ENCODE measurements around the gene CCR8.
"Not testable (repeated sequence)": the region's sequence is repeated elsewhere in the genome, so short reads cannot be mapped to it uniquely, and the experiment has no call there.

The CCR8 gene

DNA sequence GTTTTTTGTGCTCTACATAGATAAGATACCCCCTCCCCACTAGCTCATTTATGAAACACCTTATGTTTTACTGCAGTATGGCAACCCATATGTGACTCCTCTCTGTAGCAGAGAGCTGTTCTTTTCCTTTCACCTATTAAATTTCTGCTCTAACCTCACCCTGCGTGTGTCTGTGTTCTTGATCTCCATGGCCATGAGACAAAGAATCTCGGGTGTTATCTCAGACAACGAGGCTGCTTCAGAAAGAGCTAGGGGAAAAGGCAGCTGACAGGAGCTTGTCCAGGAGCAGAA is 18.0 kb downstream of the CCR8 start:
- no peak overlapping the region for H3K9ac ChIP-seq
- H3K79me2 ChIP-seq, result no peaks in the 10 kb centered on the region
- TF ChIP-seq, protein P1, sequence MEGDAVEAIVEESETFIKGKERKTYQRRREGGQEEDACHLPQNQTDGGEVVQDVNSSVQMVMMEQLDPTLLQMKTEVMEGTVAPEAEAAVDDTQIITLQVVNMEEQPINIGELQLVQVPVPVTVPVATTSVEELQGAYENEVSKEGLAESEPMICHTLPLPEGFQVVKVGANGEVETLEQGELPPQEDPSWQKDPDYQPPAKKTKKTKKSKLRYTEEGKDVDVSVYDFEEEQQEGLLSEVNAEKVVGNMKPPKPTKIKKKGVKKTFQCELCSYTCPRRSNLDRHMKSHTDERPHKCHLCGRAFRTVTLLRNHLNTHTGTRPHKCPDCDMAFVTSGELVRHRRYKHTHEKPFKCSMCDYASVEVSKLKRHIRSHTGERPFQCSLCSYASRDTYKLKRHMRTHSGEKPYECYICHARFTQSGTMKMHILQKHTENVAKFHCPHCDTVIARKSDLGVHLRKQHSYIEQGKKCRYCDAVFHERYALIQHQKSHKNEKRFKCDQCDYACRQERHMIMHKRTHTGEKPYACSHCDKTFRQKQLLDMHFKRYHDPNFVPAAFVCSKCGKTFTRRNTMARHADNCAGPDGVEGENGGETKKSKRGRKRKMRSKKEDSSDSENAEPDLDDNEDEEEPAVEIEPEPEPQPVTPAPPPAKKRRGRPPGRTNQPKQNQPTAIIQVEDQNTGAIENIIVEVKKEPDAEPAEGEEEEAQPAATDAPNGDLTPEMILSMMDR (IDR thresholded peaks at IDR 0.05), result no peak
- H3K27ac ChIP-seq, result no peak overlapping the region
- no peak overlapping the region for H3K4me2 ChIP-seq (ENCODE audit: low read length)
- no peaks in the 10 kb centered on the region for H3K36me3 ChIP-seq (ENCODE audit: control insufficient read depth, insufficient read depth, low read length)
- no peaks in the 10 kb centered on the region for H3K4me1 ChIP-seq
- no peaks in the 10 kb centered on the region for H3K9me3 ChIP-seq (ENCODE audit: control insufficient read depth, low read length)
- H3K27me3 ChIP-seq (ENCODE audit: control insufficient read depth, insufficient read depth, low read length), result no peaks in the 10 kb centered on the region
- no peak overlapping the region for H3K4me3 ChIP-seq (ENCODE audit: low read depth, low read length)
- H2AFZ ChIP-seq, result no peak overlapping the region

DNA sequence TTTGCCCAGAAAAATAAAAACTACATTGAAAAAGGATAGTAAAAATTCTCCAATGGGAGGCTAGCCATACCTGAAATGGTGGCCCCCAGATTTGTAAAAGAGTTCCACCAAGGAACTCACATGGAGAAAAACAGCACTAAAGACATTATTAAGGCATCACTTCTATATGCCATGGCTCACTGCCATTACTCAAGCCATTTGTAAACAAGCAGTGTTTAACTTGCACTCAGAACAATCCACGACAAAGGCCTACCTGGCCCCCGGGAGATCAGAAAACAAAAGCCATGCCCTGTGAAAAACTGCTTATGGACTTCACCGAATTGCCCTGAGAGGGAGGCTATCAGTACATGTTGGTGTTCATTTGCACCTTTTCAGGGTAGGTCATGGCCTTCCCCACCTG is 19.6 kb downstream of the CCR8 start:
- TF ChIP-seq, protein P1 (IDR thresholded peaks at IDR 0.05), result no peak
- Histone ChIP-seq H3K4me3 (ENCODE audit: low read depth, low read length) (no peak overlapping the region), H3K4me2 (ENCODE audit: low read length) (no peak overlapping the region), H3K9ac (no peak overlapping the region), H3K79me2 (no peaks in the 10 kb centered on the region), H3K27me3 (ENCODE audit: control insufficient read depth, insufficient read depth, low read length) (no peaks in the 10 kb centered on the region), H3K4me1 (no peaks in the 10 kb centered on the region), H3K27ac (no peak overlapping the region), H3K9me3 (ENCODE audit: control insufficient read depth, low read length) (no peaks in the 10 kb centered on the region), H2AFZ (no peak overlapping the region), H3K36me3 (ENCODE audit: control insufficient read depth, insufficient read depth, low read length) (no peaks in the 10 kb centered on the region)

DNA sequence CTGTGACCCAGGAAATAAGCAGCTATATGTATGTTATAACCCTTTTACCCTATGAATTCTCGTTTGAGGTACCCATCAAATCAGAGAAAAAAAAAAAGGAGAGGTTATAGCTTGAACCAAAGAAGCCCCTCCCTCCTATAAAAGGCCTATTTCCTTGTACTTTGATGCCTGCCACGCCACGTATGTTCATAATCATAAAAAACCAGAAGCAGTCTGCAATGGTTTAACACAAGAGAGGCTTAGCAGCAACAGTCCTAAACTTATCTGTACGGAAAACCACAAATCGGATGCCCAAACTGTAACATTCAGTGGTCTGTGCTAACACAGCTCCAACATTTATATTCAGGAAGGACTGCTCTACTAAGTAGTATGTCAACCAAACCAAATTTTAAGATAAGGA is 21.2 kb downstream of the CCR8 start:
- Histone ChIP-seq H3K79me2 (no peaks in the 10 kb centered on the region), H2AFZ (no peak overlapping the region), H3K4me3 (ENCODE audit: low read depth, low read length) (no peak overlapping the region), H3K27ac (no peak overlapping the region), H3K36me3 (ENCODE audit: control insufficient read depth, insufficient read depth, low read length) (no peaks in the 10 kb centered on the region), H3K9me3 (ENCODE audit: control insufficient read depth, low read length) (no peaks in the 10 kb centered on the region), H3K4me2 (ENCODE audit: low read length) (no peak overlapping the region), H3K4me1 (no peaks in the 10 kb centered on the region), H3K9ac (no peak overlapping the region), H3K27me3 (ENCODE audit: control insufficient read depth, insufficient read depth, low read length) (no peaks in the 10 kb centered on the region)
- TF ChIP-seq, protein P1 (IDR thresholded peaks at IDR 0.05), result no peak

DNA sequence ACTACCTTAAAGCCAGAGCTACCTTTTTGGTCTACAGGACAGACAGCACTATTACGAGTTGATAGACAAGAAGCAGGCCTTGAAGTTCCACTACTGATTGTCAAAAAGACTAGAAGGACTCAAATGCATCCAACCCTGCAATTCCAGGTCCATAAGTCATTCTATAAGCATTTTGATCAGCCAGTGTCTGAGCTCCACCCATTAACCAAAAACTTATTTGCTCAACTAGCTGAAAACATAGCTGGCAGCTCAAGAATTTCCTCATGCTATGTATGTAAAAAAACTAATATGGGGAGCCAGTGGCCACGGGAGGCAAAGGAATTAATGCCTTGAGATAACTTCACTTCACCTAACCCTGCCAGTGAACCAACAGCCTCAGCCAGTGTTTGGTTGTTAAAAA is 21.6 kb downstream of the CCR8 start:
- not testable (repeated sequence) for H2AFZ ChIP-seq; H3K27me3 ChIP-seq (ENCODE audit: control insufficient read depth, insufficient read depth, low read length); H3K4me3 ChIP-seq (ENCODE audit: low read depth, low read length); H3K36me3 ChIP-seq (ENCODE audit: control insufficient read depth, insufficient read depth, low read length); H3K4me1 ChIP-seq; H3K4me2 ChIP-seq (ENCODE audit: low read length); H3K27ac ChIP-seq; H3K79me2 ChIP-seq; H3K9me3 ChIP-seq (ENCODE audit: control insufficient read depth, low read length); H3K9ac ChIP-seq

DNA sequence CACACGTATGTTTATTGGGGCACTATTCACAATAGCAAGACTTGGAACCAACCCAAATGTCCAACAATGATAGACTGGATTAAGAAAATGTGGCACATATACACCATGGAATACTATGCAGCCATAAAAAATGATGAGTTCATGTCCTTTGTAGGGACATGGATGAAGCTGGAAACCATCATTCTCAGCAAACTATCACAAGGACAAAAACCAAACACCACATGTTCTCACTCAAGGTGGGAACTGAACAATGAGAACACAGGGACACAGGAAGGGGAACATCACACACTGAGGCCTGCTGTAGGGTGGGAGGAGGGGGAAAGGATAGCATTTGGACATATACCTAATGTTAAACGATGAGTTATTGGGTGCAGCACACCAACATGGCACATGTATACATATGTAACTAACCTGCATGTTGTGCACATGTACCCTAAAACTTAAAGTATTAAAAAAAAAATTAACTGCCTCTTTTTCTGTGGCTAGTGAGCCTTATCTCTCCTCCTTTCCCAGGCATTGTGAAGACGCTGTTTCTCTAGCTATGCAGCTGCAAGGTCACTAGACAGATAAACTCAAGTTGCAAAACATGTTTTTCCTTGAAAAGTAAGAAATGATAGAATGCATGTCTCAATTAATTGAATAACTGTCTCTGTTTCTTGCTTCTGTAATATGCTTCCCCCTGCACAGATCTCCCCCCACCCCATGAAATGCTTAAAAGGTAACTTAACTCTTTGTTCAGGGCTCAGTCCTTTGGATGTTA is 23.8 kb downstream of the CCR8 start:
- H3K4me1 ChIP-seq; H3K79me2 ChIP-seq; H3K4me2 ChIP-seq (ENCODE audit: low read length); H3K27ac ChIP-seq; H3K9ac ChIP-seq; H3K27me3 ChIP-seq (ENCODE audit: control insufficient read depth, insufficient read depth, low read length); H3K9me3 ChIP-seq (ENCODE audit: control insufficient read depth, low read length); H3K36me3 ChIP-seq (ENCODE audit: control insufficient read depth, insufficient read depth, low read length); H3K4me3 ChIP-seq (ENCODE audit: low read depth, low read length); H2AFZ ChIP-seq: not testable (repeated sequence)

DNA sequence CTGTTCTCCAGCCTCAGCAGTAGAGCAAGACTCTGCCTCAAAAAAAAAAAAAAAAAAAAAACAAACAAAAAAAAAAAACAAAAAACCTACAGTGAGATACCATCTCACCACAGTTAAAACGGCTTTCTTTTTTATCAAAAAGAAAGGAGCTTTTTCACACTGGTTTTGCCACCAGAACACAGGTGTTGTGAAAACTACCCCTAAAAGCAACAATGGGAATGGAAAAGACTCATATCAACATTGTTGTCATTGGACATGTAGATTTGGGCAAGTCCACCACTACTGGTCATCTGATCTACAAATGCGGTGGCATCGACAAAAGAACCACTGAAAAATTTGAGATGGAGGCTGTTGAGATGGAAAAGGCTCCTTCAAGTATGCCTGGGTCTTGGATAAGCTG is 28.8 kb downstream of the CCR8 start:
- TF ChIP-seq, protein P1 (IDR thresholded peaks at IDR 0.05), result no peak
- Histone ChIP-seq H3K36me3 (ENCODE audit: control insufficient read depth, insufficient read depth, low read length) (no peaks in the 10 kb centered on the region), H3K27me3 (ENCODE audit: control insufficient read depth, insufficient read depth, low read length) (no peaks in the 10 kb centered on the region), H2AFZ (no peak overlapping the region), H3K9ac (no peak overlapping the region), H3K79me2 (no peaks in the 10 kb centered on the region), H3K4me3 (ENCODE audit: low read depth, low read length) (no peak overlapping the region), H3K9me3 (ENCODE audit: control insufficient read depth, low read length) (no peaks in the 10 kb centered on the region), H3K4me1 (no peaks in the 10 kb centered on the region), H3K4me2 (ENCODE audit: low read length) (no peak overlapping the region), H3K27ac (no peak overlapping the region)

All from parathyroid adenoma (tissue), 2 donors.